H9 (cell line): ENCODE results near the gene SERPINE1. TPM values are rescaled to one million over a fixed set of nuclear protein-coding genes. Genes with fewer than 3 reads are reported as not detected.
A peak's percentile ranks its signal among the peaks of the same experiment; 100 is the strongest.

ENCODE experiments used
- DNase-seq: peaks from one replicate; pipeline ENCODE4 v3.0.0-alpha.2; 2017
- H2AFZ ChIP-seq: one replicate; pipeline ENCODE4 v1.6.1; 2013; ENCODE audit warnings: mild to moderate bottlenecking, low read length, control low read depth, moderate library complexity
- H2AK5ac ChIP-seq: 2 replicates; pipeline ENCODE4 v1.6.1; 2013; ENCODE audit warnings: low read length, control low read depth, mixed read lengths; ENCODE audit not compliant: insufficient read length
- H2BK120ac ChIP-seq: one replicate; pipeline ENCODE4 v1.6.1; 2013; ENCODE audit warnings: low read depth, mild to moderate bottlenecking, low read length, control low read depth, inconsistent platforms; ENCODE audit not compliant: poor library complexity, severe bottlenecking
- H2BK12ac ChIP-seq: 2 replicates; pipeline ENCODE4 v1.6.1; 2013; ENCODE audit warnings: low read length, control low read depth, mixed read lengths, low read depth; ENCODE audit not compliant: insufficient read length
- H2BK15ac ChIP-seq: 2 replicates; pipeline ENCODE4 v1.6.1; 2013; ENCODE audit warnings: low read depth, low read length, control low read depth
- H2BK20ac ChIP-seq: one replicate; pipeline ENCODE4 v1.6.1; 2013; ENCODE audit warnings: low read depth, mild to moderate bottlenecking, low read length, control low read depth, inconsistent platforms; ENCODE audit not compliant: poor library complexity, severe bottlenecking
- H2BK5ac ChIP-seq: 2 replicates; pipeline ENCODE4 v1.6.1; 2013; ENCODE audit warnings: low read length, control low read depth, mixed read lengths; ENCODE audit not compliant: insufficient read length
- H3K14ac ChIP-seq: 2 replicates; pipeline ENCODE4 v1.6.1; 2013; ENCODE audit warnings: low read length, control low read depth; ENCODE audit not compliant: insufficient read depth
- H3K18ac ChIP-seq: 2 replicates; pipeline ENCODE4 v1.6.1; 2013; ENCODE audit warnings: low read depth, mild to moderate bottlenecking, mixed read lengths, low read length, control low read depth; ENCODE audit not compliant: insufficient read length
- H3K23ac ChIP-seq: 2 replicates; pipeline ENCODE4 v1.6.1; 2013; ENCODE audit warnings: low read length, control low read depth, mixed read lengths, low read depth; ENCODE audit not compliant: insufficient read length
- H3K23me2 ChIP-seq: 2 replicates; pipeline ENCODE4 v1.6.1; 2013; ENCODE audit warnings: low read depth, mild to moderate bottlenecking, mixed read lengths, low read length, control low read depth; ENCODE audit not compliant: insufficient read length, poor library complexity, severe bottlenecking
- H3K27ac ChIP-seq: 2 replicates; pipeline ENCODE4 v1.5.1; 2013; ENCODE audit warnings: low read length, control low read depth, mixed read lengths, low read depth; ENCODE audit not compliant: insufficient read length
- H3K27me3 ChIP-seq: 2 replicates; pipeline ENCODE4 v1.6.1; 2013; ENCODE audit warnings: low read length, control low read depth, inconsistent platforms; ENCODE audit not compliant: insufficient read depth
- H3K4ac ChIP-seq: 2 replicates; pipeline ENCODE4 v1.6.1; 2013; ENCODE audit warnings: low read depth, mild to moderate bottlenecking, control low read depth, inconsistent platforms, low read length, moderate library complexity
- H3K4me1 ChIP-seq: 2 replicates; pipeline ENCODE4 v1.6.1; 2013; ENCODE audit warnings: low read length, control low read depth, inconsistent platforms; ENCODE audit not compliant: insufficient read depth
- H3K4me2 ChIP-seq: 2 replicates; pipeline ENCODE4 v1.6.1; 2013; ENCODE audit warnings: low read length, control low read depth, mixed read lengths; ENCODE audit not compliant: insufficient read length, insufficient read depth
- H3K56ac ChIP-seq: 2 replicates; pipeline ENCODE4 v1.6.1; 2013; ENCODE audit warnings: low read depth, mild to moderate bottlenecking, mixed read lengths, low read length, control low read depth; ENCODE audit not compliant: insufficient read length
- H3K79me1 ChIP-seq: 2 replicates; pipeline ENCODE4 v1.6.1; 2013; ENCODE audit warnings: low read depth, mild to moderate bottlenecking, moderate library complexity, low read length, control low read depth, inconsistent platforms; ENCODE audit not compliant: insufficient read depth, poor library complexity, severe bottlenecking
- H3K79me2 ChIP-seq: 2 replicates; pipeline ENCODE4 v1.6.1; 2013; ENCODE audit warnings: low read length, control low read depth, inconsistent platforms; ENCODE audit not compliant: insufficient read depth
- H3K9ac ChIP-seq: 2 replicates; pipeline ENCODE4 v1.6.1; 2013; ENCODE audit warnings: low read length, control low read depth, mixed read lengths; ENCODE audit not compliant: insufficient read length; ENCODE audit errors: extremely low read depth
- H3K9me3 ChIP-seq: one replicate; pipeline ENCODE4 v1.6.1; 2013; ENCODE audit warnings: low read depth, low read length, inconsistent platforms; ENCODE audit not compliant: control insufficient read depth
- H3T11ph ChIP-seq: one replicate; pipeline ENCODE4 v1.6.1; 2013; ENCODE audit warnings: mild to moderate bottlenecking, low read length, control low read depth, inconsistent platforms
- H4K20me1 ChIP-seq: one replicate; pipeline ENCODE4 v1.6.1; 2013; ENCODE audit not compliant: control insufficient read depth, insufficient read length, insufficient read depth
- H4K5ac ChIP-seq: 2 replicates; pipeline ENCODE4 v1.6.1; 2013; ENCODE audit warnings: low read depth, mild to moderate bottlenecking, mixed read lengths, low read length, control low read depth; ENCODE audit not compliant: insufficient read length
- H4K8ac ChIP-seq: replicated peaks from 2 replicates; pipeline ENCODE4 v1.6.1; 2013; ENCODE audit warnings: low read length, control low read depth, mixed read lengths, low read depth; ENCODE audit not compliant: insufficient read length
- H4K91ac ChIP-seq: 2 replicates; pipeline ENCODE4 v1.6.1; 2013; ENCODE audit warnings: low read depth, mild to moderate bottlenecking, moderate library complexity, mixed read lengths, low read length, control low read depth; ENCODE audit not compliant: insufficient read length
- H3K27ac Mint-ChIP-seq, 3 experiments: 2 replicates in 2 of 3; 3 replicates in 1 of 3; pipeline ENCODE4 v1.8.0; 2020 to 2021; ENCODE audit warnings: mixed read lengths in 3 of 3, mild to moderate bottlenecking in 1 of 3, moderate library complexity in 1 of 3
- H3K27me3 Mint-ChIP-seq: 2 replicates; pipeline ENCODE4 v1.8.0; 2021; ENCODE audit warnings: low read depth, mild to moderate bottlenecking, moderate library complexity, mixed read lengths
- H3K36me3 Mint-ChIP-seq, 3 experiments: 2 replicates in 2 of 3; 3 replicates in 1 of 3; pipeline ENCODE4 v1.8.0; 2020 to 2021; ENCODE audit warnings: low read depth in 3 of 3, mixed read lengths in 3 of 3; ENCODE audit not compliant: insufficient read depth in 1 of 3
- H3K4me1 Mint-ChIP-seq, 2 experiments: 2 replicates each; pipeline ENCODE4 v1.8.0; 2020; ENCODE audit warnings: mixed read lengths in 2 of 2
- H3K4me3 Mint-ChIP-seq, 2 experiments: 2 replicates in 1 of 2; 3 replicates in 1 of 2; pipeline ENCODE4 v1.8.0; 2020 to 2021; ENCODE audit warnings: mild to moderate bottlenecking in 2 of 2, mixed read lengths in 2 of 2, moderate library complexity in 1 of 2
- H3K9me3 Mint-ChIP-seq, 2 experiments: 2 replicates in 1 of 2; 3 replicates in 1 of 2; pipeline ENCODE4 v1.8.0; 2020; ENCODE audit warnings: mild to moderate bottlenecking in 2 of 2, mixed read lengths in 2 of 2, moderate library complexity in 1 of 2
- WGBS: extraction: QIAGEN DNeasy Blood & Tissue Kit; methylation state at CpG from one replicate; pipeline ENCODE4 v1.1.7; 2013; ENCODE audit warnings: missing lambda C conversion rate, low lambda C conversion rate, mixed read lengths; ENCODE audit not compliant: insufficient read length; ENCODE audit errors: extremely low coverage; 5-methylcytosine and 5-hydroxymethylcytosine counted together
- total RNA-seq: library from RNA; stranded (reverse); gene quantifications from 2 replicates; pipeline ENCODE4 v1.2.1, GENCODE V29; 2021
- TF ChIP-seq, protein P1 (sequence below): fragments of 200-600 bp; sonication (generic); conservative IDR thresholded peaks from 3 replicates; pipeline ENCODE4 v1.8.0; 2021; ENCODE audit warnings: antibody characterized with exemption, mild to moderate bottlenecking

SERPINE1 gene
- total RNA-seq, 1 experiment from 2014 or later = 11.5 TPM

- H3K9me3 Mint-ChIP-seq = peaks cover 0 to 2% of the 10 kb centered on the region in 2 experiments; a peak in 2 of 5 replicates
- Histone ChIP-seq H2BK20ac (no peak overlapping the region), H3K79me1 (no peaks in the 10 kb centered on the region), H2AFZ (no peak overlapping the region), H3K4me2 (peak overlapping the region; percentile 68), H3K56ac (no peak overlapping the region), H4K91ac (no peak overlapping the region), H3K9me3 (no peaks in the 10 kb centered on the region), H3K23ac (no peak overlapping the region), H4K5ac (no peak overlapping the region), H3K23me2 (peaks cover 36% of the 10 kb centered on the region), H4K8ac (no peak overlapping the region), H3K18ac (no peak overlapping the region), H3T11ph (no peak overlapping the region), H3K4me1 (peaks cover 8% of the 10 kb centered on the region; the same call in 1 of the 2 replicates), H3K27ac (no peak overlapping the region), H3K27me3 (peaks cover 72% of the 10 kb centered on the region), H2BK5ac (no peak overlapping the region), H2BK120ac (no peak overlapping the region), H2BK12ac (no peak overlapping the region), H3K9ac (no peak overlapping the region), H3K79me2 (no peaks in the 10 kb centered on the region), H3K4ac (no peak overlapping the region), H4K20me1 (no peaks in the 10 kb centered on the region), H2BK15ac (no peak overlapping the region), H2AK5ac (no peak overlapping the region), H3K14ac (no peak overlapping the region)
- no CpG with 5 or more reads among the region's 53 CpGs for WGBS
- H3K4me3 Mint-ChIP-seq = peak overlapping the region; percentile 51 to 79
- peaks cover 100% of the 10 kb centered on the region for H3K27me3 Mint-ChIP-seq
- peak; percentile 39 for DNase-seq
- peaks cover 45 to 50% of the 10 kb centered on the region in 2 experiments for H3K4me1 Mint-ChIP-seq
- TF ChIP-seq, protein P1, sequence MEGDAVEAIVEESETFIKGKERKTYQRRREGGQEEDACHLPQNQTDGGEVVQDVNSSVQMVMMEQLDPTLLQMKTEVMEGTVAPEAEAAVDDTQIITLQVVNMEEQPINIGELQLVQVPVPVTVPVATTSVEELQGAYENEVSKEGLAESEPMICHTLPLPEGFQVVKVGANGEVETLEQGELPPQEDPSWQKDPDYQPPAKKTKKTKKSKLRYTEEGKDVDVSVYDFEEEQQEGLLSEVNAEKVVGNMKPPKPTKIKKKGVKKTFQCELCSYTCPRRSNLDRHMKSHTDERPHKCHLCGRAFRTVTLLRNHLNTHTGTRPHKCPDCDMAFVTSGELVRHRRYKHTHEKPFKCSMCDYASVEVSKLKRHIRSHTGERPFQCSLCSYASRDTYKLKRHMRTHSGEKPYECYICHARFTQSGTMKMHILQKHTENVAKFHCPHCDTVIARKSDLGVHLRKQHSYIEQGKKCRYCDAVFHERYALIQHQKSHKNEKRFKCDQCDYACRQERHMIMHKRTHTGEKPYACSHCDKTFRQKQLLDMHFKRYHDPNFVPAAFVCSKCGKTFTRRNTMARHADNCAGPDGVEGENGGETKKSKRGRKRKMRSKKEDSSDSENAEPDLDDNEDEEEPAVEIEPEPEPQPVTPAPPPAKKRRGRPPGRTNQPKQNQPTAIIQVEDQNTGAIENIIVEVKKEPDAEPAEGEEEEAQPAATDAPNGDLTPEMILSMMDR = no peak
- no peak overlapping the region for H3K27ac Mint-ChIP-seq
- H3K36me3 Mint-ChIP-seq = no peaks in the 10 kb centered on the region
Observed at GRCh38 chr7:101172854-101173751, 46.2 kb downstream of the SERPINE1 start.
